ENCODE measurements around the gene FOXP2.

DNA sequence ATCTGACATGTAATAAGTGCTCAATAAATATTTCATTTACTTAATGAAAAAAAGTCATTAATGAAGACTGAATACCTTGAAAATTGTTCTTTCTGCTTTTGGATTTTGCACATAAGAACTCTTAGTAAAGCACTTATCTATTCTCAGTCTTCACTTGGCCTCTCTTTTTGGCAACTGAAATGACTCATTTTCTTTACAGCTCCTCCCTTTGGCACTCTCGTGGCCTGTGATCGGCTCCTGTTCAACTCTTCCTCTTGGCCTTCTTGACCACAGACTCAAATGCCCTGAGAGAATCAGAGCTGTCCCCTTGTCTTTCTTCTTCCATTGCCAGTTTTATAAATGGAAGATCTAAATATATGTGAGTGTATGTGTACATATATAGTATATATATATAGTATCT lies 54.2 kb downstream of the FOXP2 start:
- TF ChIP-seq, protein P1, sequence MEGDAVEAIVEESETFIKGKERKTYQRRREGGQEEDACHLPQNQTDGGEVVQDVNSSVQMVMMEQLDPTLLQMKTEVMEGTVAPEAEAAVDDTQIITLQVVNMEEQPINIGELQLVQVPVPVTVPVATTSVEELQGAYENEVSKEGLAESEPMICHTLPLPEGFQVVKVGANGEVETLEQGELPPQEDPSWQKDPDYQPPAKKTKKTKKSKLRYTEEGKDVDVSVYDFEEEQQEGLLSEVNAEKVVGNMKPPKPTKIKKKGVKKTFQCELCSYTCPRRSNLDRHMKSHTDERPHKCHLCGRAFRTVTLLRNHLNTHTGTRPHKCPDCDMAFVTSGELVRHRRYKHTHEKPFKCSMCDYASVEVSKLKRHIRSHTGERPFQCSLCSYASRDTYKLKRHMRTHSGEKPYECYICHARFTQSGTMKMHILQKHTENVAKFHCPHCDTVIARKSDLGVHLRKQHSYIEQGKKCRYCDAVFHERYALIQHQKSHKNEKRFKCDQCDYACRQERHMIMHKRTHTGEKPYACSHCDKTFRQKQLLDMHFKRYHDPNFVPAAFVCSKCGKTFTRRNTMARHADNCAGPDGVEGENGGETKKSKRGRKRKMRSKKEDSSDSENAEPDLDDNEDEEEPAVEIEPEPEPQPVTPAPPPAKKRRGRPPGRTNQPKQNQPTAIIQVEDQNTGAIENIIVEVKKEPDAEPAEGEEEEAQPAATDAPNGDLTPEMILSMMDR (IDR thresholded peaks at IDR 0.05; ENCODE audit: poor library complexity) = no peak
- no peak for TF ChIP-seq EZH2phosphoT487 (IDR thresholded peaks at IDR 0.05; ENCODE audit: low read depth, severe bottlenecking, unreplicated experiment)
